Heart left ventricle (tissue), 16 donors: Measurements from ENCODE around the gene GNG8. TPM values are rescaled to one million over a fixed set of nuclear protein-coding genes. Genes with fewer than 3 reads are reported as not detected.

Experiments used
- ATAC-seq, 4 donors: fragments of 200-7000 bp; cut with Tn5 transposase; one replicate each; pipeline ENCODE4 v1.9.1; 2020 to 2022; ENCODE audit warnings: moderate library complexity in 4 of 4, mild to moderate bottlenecking in 3 of 4, moderate number of reproducible peaks in 1 of 4
- DNase-seq, 5 donors: peaks; one replicate each; pipeline ENCODE4 v3.0.0-alpha.2; 2020
- H3K27ac ChIP-seq, 12 donors: fragments of 200-600 bp; sonication (generic) in 4 of 12; one replicate each; pipeline versions ENCODE4 v1.5.0 to v1.8.0; 2016 to 2022; ENCODE audit warnings: mild to moderate bottlenecking in 2 of 12
- H3K27me3 ChIP-seq, 9 donors: fragments of 200-600 bp; sonication (generic) in 2 of 9; one replicate each; pipeline versions ENCODE4 v1.5.1 to v1.8.0; 2016 to 2022; ENCODE audit warnings: mild to moderate bottlenecking in 3 of 9
- H3K36me3 ChIP-seq, 9 donors: fragments of 200-600 bp; sonication (generic) in 2 of 9; one replicate each; pipeline versions ENCODE4 v1.5.0 to v1.8.0; 2018 to 2022; ENCODE audit warnings: mild to moderate bottlenecking in 2 of 9
- H3K4me1 ChIP-seq, 12 donors: fragments of 200-600 bp; sonication (generic) in 4 of 12; one replicate each; pipeline versions ENCODE4 v1.5.0 to v1.8.0; 2016 to 2022; ENCODE audit warnings: mild to moderate bottlenecking in 3 of 12
- H3K4me3 ChIP-seq, 12 donors: fragments of 200-600 bp; sonication (generic) in 4 of 12; one replicate each; pipeline versions ENCODE4 v1.5.0 to v1.8.0; 2017 to 2022; ENCODE audit warnings: mild to moderate bottlenecking in 9 of 12, moderate library complexity in 4 of 12
- H3K9me3 ChIP-seq, 12 donors: fragments of 200-600 bp; sonication (generic) in 4 of 12; one replicate each; pipeline versions ENCODE4 v1.5.0 to v1.8.0; 2016 to 2022; ENCODE audit warnings: mild to moderate bottlenecking in 1 of 12
- POLR2A ChIP-seq, 2 donors: fragments of 450-650 bp; IDR thresholded peaks; one replicate each; pipeline ENCODE4 v1.6.1; 2017; ENCODE audit warnings: antibody characterized with exemption in 2 of 2, mild to moderate bottlenecking in 2 of 2, moderate library complexity in 2 of 2
- WGBS, 4 donors: extraction: QIAGEN DNeasy Blood & Tissue Kit in 2 of 4; methylation state at CpG; one replicate each; pipeline versions ENCODE4 v1.1.5 to v1.1.7; 2013 to 2018; 5-methylcytosine and 5-hydroxymethylcytosine counted together
- intact Hi-C, 10 donors: fragments of 100-400 bp; cut with DNase I; formaldehyde crosslinking; loops; one replicate each; pipeline versions ENCODE4 v1.11.1 to v1.14.2; 2022
- polyA plus RNA-seq, 2 donors: library from polyadenylated mRNA; stranded (reverse); fragments of 200-250 nt; gene quantifications; one replicate each; pipeline ENCODE4 v1.2.3, GENCODE V29; 2013
- total RNA-seq, 9 donors: library from RNA; depleted of rRNA in 2 of 9; stranded (reverse); fragments of >200 nt in 2 of 9; fragmentation: NEBNext Ultra II Directional in 3 of 9; extraction: Animal tissue kit (Norgen Biotek cat#: 25700) in 3 of 9; gene quantifications; one replicate each; pipeline versions ENCODE4 v1.1.0 to v1.2.4, GENCODE V29; 2016 to 2023
- TF ChIP-seq, protein P1 (sequence below), 12 donors: fragments of 200-600 bp; sonication (generic) in 4 of 12; IDR thresholded peaks; one replicate each; pipeline versions ENCODE4 v1.5.0 to v1.8.0; 2018 to 2022; ENCODE audit warnings: antibody characterized with exemption in 12 of 12, mild to moderate bottlenecking in 5 of 12
- donor health status: ischemic (EF 13 %, LVEDD 7.1; RV severe dilation, severe dysfunction).
- donor health status: healthy with polysubstance abuse.
- donor health status: DM: no; HTN: yes; CAD: no.
- donor health status: DM: no; HTN: no; CAD: no.
- donor health status: ischemic (EF 25% LVEDD 6.9; RV normal size, moderate dysfunction).
- donor health status: ischemic (EF 25% LVEDD 5.7; RV mildly dilated, moderate dysfunction).
- donor health status: healthy.
- donor health status: DM: yes; HTN: yes; CAD: no.
- donor health status: ischemic (EF 35%, LVEDD 5.7; RV mildly dilated, moderate dysfunction).
- donor health status: nonischemic (EF 11% LVEDD 7.7; RV severe dilation, severe dysfunction).
- donor health status: DM: yes; HTN: yes; CAD: no.
- donor health status: PGD.
- donor health status: ischemic (EF 29% LVEDD 5.4; RV normal size, mild dysfunction).
- donor health status: nonischemic (EF 23%, LVEDD 6.1; RV moderate dilation, normal function).

Gene GNG8
- total and polyA plus RNA-seq, 11 donors, result not detected

DNA sequence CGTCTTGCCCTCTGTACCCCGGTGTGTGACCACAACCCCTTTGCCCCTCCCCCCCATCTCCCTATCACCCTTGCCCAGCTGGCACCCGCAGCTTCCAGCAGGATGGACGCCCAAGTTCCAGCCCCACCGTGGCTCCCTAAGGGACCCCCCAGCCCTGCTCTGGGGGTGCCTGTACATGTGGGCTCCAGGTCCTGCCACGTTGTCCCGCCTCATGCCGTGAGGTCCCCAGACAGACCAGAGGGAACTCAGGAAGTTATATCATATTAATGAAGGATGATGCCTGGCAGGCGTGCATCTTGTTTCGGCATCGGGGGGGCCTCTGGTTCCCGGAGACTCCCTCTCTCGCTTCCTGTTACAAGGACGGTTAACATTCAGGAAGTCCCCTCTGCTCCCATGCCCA lies 9.6 kb downstream of the GNG8 start:
- peaks cover 0 to 58% (median 34%) of the 10 kb centered on the region in 12 donors for H3K4me1 ChIP-seq
- H3K9me3 ChIP-seq, result no peaks in the 10 kb centered on the region
- DNase-seq, result peak in 2 of 5 donors; percentile 24 to 60
- ATAC-seq, result no peak
- H3K36me3 ChIP-seq, result no peaks in the 10 kb centered on the region
- 41 to 55% (median 48%) methylated on average over 14 of the region's 14 CpGs for WGBS, 4 donors
- peak overlapping the region in 10 of 12 donors; percentile 67 to 88 (median 79) for H3K27ac ChIP-seq
- intact Hi-C loops, result no loop called here
- no peak for TF ChIP-seq POLR2A (IDR thresholded peaks at IDR 0.05)
- TF ChIP-seq, protein P1, sequence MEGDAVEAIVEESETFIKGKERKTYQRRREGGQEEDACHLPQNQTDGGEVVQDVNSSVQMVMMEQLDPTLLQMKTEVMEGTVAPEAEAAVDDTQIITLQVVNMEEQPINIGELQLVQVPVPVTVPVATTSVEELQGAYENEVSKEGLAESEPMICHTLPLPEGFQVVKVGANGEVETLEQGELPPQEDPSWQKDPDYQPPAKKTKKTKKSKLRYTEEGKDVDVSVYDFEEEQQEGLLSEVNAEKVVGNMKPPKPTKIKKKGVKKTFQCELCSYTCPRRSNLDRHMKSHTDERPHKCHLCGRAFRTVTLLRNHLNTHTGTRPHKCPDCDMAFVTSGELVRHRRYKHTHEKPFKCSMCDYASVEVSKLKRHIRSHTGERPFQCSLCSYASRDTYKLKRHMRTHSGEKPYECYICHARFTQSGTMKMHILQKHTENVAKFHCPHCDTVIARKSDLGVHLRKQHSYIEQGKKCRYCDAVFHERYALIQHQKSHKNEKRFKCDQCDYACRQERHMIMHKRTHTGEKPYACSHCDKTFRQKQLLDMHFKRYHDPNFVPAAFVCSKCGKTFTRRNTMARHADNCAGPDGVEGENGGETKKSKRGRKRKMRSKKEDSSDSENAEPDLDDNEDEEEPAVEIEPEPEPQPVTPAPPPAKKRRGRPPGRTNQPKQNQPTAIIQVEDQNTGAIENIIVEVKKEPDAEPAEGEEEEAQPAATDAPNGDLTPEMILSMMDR (IDR thresholded peaks at IDR 0.05), result no peak
- H3K27me3 ChIP-seq, result no peaks in the 10 kb centered on the region
- no peak overlapping the region for H3K4me3 ChIP-seq

DNA sequence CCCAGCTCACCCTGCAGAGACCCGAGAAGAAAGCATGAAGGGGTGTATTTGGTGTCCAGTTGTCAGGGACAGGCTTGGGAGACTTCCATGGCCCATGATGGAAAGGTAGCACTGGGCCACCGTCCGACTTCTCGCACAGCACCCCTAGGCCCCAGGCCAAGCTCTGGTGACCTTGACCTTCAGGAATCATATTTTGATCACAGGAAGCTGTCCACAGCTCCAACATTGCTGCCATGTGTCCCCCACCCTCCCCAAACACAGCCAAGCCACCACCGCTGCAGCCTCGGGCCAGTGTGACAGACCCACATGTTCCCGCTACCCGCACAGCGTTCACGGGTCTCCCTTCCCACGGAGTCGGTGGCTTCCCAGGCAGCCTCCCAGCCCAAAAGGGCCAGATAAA lies 10.3 kb downstream of the GNG8 start:
- H3K4me1 ChIP-seq, result peaks cover 0 to 60% (median 37%) of the 10 kb centered on the region in 12 donors
- DNase-seq (peak in 2 of 5 donors; percentile 51 to 58), ATAC-seq (peak in 1 of 4 donors; percentile 4)
- H3K27ac ChIP-seq, result peak overlapping the region; percentile 23 to 88 (median 77)
- WGBS, 4 donors, result 57 to 78% (median 72%) methylated on average over 9 to 12 of the region's 12 CpGs
- H3K27me3 ChIP-seq, result no peaks in the 10 kb centered on the region
- peak overlapping the region in 1 of 12 donors; percentile 7 for H3K4me3 ChIP-seq
- intact Hi-C loops, result no loop called here
- no peaks in the 10 kb centered on the region for H3K36me3 ChIP-seq
- TF ChIP-seq, protein P1 (IDR thresholded peaks at IDR 0.05), result no peak
- no peak for TF ChIP-seq POLR2A (IDR thresholded peaks at IDR 0.05)
- H3K9me3 ChIP-seq, result no peaks in the 10 kb centered on the region

DNA sequence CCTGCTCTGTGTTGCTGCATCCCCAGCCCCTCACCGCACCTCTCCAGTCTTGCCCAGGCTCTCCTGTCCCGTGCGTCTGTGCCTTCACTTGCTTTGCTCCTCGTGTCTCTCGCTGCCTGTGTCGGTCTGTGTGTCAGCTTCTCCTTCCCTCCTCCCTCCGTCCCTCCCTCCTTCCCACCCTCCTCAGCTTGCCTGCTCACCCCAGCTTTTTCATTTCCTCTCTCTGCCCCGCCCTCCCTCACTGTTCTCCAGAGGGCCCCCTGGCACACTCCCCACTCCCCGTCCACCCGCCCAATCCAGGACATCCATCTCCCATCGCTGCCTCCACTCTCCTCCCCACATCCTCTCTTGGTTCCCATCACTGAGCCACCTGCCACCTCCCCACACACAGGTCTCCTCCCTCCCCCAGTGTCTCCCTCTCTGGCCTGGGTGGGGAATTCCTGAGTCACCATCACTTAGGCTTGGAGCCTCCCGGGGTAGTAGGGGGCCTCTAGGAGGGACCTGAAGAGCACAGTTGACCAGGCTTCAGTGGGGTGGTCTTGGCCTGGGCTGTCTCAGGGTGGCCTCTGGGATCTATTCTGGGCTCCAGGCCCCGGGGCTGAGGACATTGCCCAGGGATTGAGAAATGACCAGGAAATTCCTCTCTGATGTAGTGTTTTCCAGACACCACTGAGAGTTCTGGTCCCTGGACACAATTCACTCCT lies 10.9 kb downstream of the GNG8 start, which contains the start of gene PTGIR:
PTGIR (minus strand) TSS at position 132 of the 704 bp plus-strand sequence. CDS start 864 bp downstream, outside the sequence.
- peak; percentile 81 to 87 (median 84) for DNase-seq
- Histone ChIP-seq H3K27ac (peak within 1 kb of the TSS; percentile 23 to 88 (median 77)), H3K36me3 (no peaks in the 10 kb centered on the region), H3K4me1 (peaks cover 0 to 66% (median 41%) of the 10 kb centered on the region in 12 donors), H3K27me3 (no peaks in the 10 kb centered on the region), H3K4me3 (peak within 1 kb of the TSS in 11 of 12 donors; percentile 8 to 54 (median 43)), H3K9me3 (no peaks in the 10 kb centered on the region)
- TF ChIP-seq POLR2A (IDR thresholded peaks at IDR 0.05), result peak in 1 of 2 donors; percentile 59
- TF ChIP-seq, protein P1 (IDR thresholded peaks at IDR 0.05), result no peak
- ATAC-seq, result peak; percentile 63 to 82 (median 78)
- intact Hi-C loops, result no loop called here
- WGBS, 4 donors, result 34 to 51% (median 45%) methylated on average over 13 of the region's 13 CpGs

DNA sequence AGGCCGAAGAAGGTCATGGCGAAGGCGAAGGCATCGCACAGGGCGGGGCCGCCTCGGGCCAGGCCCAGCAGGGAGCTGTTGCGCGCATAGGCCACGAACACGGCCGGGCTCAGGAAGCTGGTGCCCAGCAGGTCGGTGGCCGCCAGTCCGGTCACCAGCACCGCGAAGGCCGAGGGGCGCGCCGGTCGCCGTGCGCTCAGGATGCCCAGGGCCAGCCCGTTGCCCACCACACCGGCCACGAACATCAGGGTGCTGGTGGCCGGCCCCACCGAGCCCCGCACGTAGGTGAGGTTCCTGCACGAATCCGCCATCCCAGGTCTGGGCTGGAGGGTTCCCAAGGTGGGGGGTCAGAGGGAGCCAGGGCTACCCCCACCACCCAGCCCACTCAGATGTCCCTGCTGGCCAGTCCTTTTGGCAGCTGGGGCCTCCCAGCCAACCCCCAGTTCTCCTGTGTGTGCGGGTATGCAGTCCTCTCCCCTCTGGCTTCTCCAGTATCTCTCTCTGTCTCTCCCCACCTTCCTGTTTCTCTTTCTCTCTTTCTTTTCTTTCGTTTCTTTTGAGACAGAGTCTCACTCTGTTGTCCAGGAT lies 12.0 kb downstream of the GNG8 start:
- H3K4me3 ChIP-seq, result peak overlapping the region in 11 of 12 donors; percentile 8 to 54 (median 43)
- H3K4me1 ChIP-seq, result peaks cover 0 to 67% (median 44%) of the 10 kb centered on the region in 12 donors

More for the DNA sequence above, 12.0 kb downstream of the GNG8 start:
- ATAC-seq (no peak), DNase-seq (peak in 2 of 5 donors; percentile 25 to 61)
- Histone ChIP-seq H3K27me3 (no peaks in the 10 kb centered on the region), H3K9me3 (no peaks in the 10 kb centered on the region), H3K27ac (peak overlapping the region in 11 of 12 donors; percentile 67 to 88 (median 78)), H3K36me3 (no peaks in the 10 kb centered on the region)
- no peak for TF ChIP-seq POLR2A (IDR thresholded peaks at IDR 0.05)
- TF ChIP-seq, protein P1 (IDR thresholded peaks at IDR 0.05), result no peak
- 90 to 93% (median 91%) methylated on average over 32 to 35 of the region's 35 CpGs for WGBS, 4 donors
- intact Hi-C loops, result no loop called here
